Esophagus muscularis mucosa (tissue), 3 donors: Measurements from ENCODE around the gene TUBGCP6.

ENCODE experiments used
- CTCF ChIP-seq, 3 experiments: fragments of 200-600 bp in 2 of 3; fragments of 450-650 bp in 1 of 3; sonication (generic) in 2 of 3; IDR thresholded peaks; one replicate each; pipeline ENCODE4 v1.5.1; 2017 to 2019; ENCODE audit warnings: antibody characterized with exemption in 3 of 3, mild to moderate bottlenecking in 2 of 3, moderate library complexity in 1 of 3
- POLR2A ChIP-seq: fragments of 450-650 bp; IDR thresholded peaks from one replicate; pipeline ENCODE4 v1.6.1; 2017; ENCODE audit warnings: antibody characterized with exemption, moderate library complexity, mild to moderate bottlenecking, low read depth
- POLR2AphosphoS5 ChIP-seq, 2 donors: sonication (generic); formaldehyde crosslinking; IDR thresholded peaks; one replicate each; pipeline ENCODE4 v1.6.1; 2017; ENCODE audit warnings: antibody characterized with exemption in 2 of 2

GRCh38 chr22:50264946-50265669 is 20.3 kb upstream of the TUBGCP6 start:
- TF ChIP-seq POLR2A (no peak), CTCF (IDR thresholded peaks at IDR 0.05) (no peak), POLR2AphosphoS5 (IDR thresholded peaks at IDR 0.05) (no peak)
